IgD-negative memory B cell (primary cell): Measurements from ENCODE around the gene PIK3CB. TPM values are rescaled to one million over a fixed set of nuclear protein-coding genes. Genes with fewer than 3 reads are reported as not detected.
"Not testable (repeated sequence)": the region's sequence is repeated elsewhere in the genome, so short reads cannot be mapped to it uniquely, and the experiment has no call there.

ENCODE experiments used
- H3K27ac Mint-ChIP-seq, 3 donors: one replicate each; pipeline ENCODE4 v1.8.0; 2020 to 2022; ENCODE audit warnings: mild to moderate bottlenecking in 3 of 3, mixed read lengths in 3 of 3, moderate library complexity in 1 of 3
- H3K27me3 Mint-ChIP-seq: one replicate; pipeline ENCODE4 v1.8.0; 2021; ENCODE audit warnings: mixed read lengths
- H3K36me3 Mint-ChIP-seq: one replicate; pipeline ENCODE4 v1.8.0; 2020; ENCODE audit warnings: mild to moderate bottlenecking, mixed read lengths
- H3K4me1 Mint-ChIP-seq, 3 donors: one replicate each; pipeline ENCODE4 v1.8.0; 2020 to 2022; ENCODE audit warnings: mixed read lengths in 3 of 3, mild to moderate bottlenecking in 1 of 3
- H3K4me3 Mint-ChIP-seq, 4 donors: one replicate each; pipeline ENCODE4 v1.8.0; 2020 to 2022; ENCODE audit warnings: mild to moderate bottlenecking in 4 of 4, mixed read lengths in 4 of 4, moderate library complexity in 3 of 4
- H3K9me3 Mint-ChIP-seq, 3 donors: one replicate each; pipeline ENCODE4 v1.8.0; 2020 to 2021; ENCODE audit warnings: mixed read lengths in 3 of 3, mild to moderate bottlenecking in 1 of 3
- polyA plus RNA-seq: library from polyadenylated mRNA; unstranded; fragments of 300-500 nt; fragmentation: Illumina TruSeq; gene quantifications from one replicate; pipeline ENCODE4 v1.2.3, GENCODE V29; 2021

The PIK3CB gene
- polyA plus RNA-seq, 1 donor from 2014 or later: 9.2 TPM

- H3K4me1 Mint-ChIP-seq: peaks cover 0 to 5% (median 0%) of the 10 kb centered on the region in 3 donors
- H3K27ac Mint-ChIP-seq: no peak overlapping the region
- H3K9me3 Mint-ChIP-seq: peaks cover 1 to 4% (median 3%) of the 10 kb centered on the region in 3 donors
- no peak overlapping the region for H3K4me3 Mint-ChIP-seq
- peaks cover 19% of the 10 kb centered on the region for H3K36me3 Mint-ChIP-seq
- H3K27me3 Mint-ChIP-seq: no peaks in the 10 kb centered on the region
Observed at GRCh38 chr3:138769616-138770015, 65.1 kb downstream of the PIK3CB start.

GRCh38 chr3:138768946-138769345 is 65.8 kb downstream of the PIK3CB start:
- peaks cover 20% of the 10 kb centered on the region for H3K36me3 Mint-ChIP-seq
- peaks cover 1 to 4% (median 3%) of the 10 kb centered on the region in 3 donors for H3K9me3 Mint-ChIP-seq
- H3K4me1 Mint-ChIP-seq: peaks cover 0 to 5% (median 0%) of the 10 kb centered on the region in 3 donors

GRCh38 chr3:138768125-138768524 is 66.6 kb downstream of the PIK3CB start:
- Mint-ChIP-seq H3K4me1 (peaks cover 0 to 5% (median 0%) of the 10 kb centered on the region in 3 donors), H3K4me3 (no peak overlapping the region), H3K9me3 (peaks cover 1 to 4% (median 3%) of the 10 kb centered on the region in 3 donors), H3K27me3 (no peaks in the 10 kb centered on the region), H3K36me3 (peaks cover 20% of the 10 kb centered on the region), H3K27ac (no peak overlapping the region)

More at GRCh38 chr3:138768946-138769345, 65.8 kb downstream of the PIK3CB start:
- Mint-ChIP-seq H3K4me3 (no peak overlapping the region), H3K27me3 (no peaks in the 10 kb centered on the region), H3K27ac (no peak overlapping the region)

GRCh38 chr3:138767498-138768104 is 67.1 kb downstream of the PIK3CB start:
- Mint-ChIP-seq H3K27ac (no peak overlapping the region), H3K36me3 (peaks cover 20% of the 10 kb centered on the region)

GRCh38 chr3:138761002-138761401 is 73.7 kb downstream of the PIK3CB start:
- no peak overlapping the region for H3K4me3 Mint-ChIP-seq
- peaks cover 0 to 2% (median 0%) of the 10 kb centered on the region in 3 donors for H3K9me3 Mint-ChIP-seq
- H3K27ac Mint-ChIP-seq: no peak overlapping the region
- H3K36me3 Mint-ChIP-seq: peaks cover 19% of the 10 kb centered on the region
- H3K4me1 Mint-ChIP-seq: peaks cover 0 to 9% (median 0%) of the 10 kb centered on the region in 3 donors
- no peaks in the 10 kb centered on the region for H3K27me3 Mint-ChIP-seq

More at GRCh38 chr3:138767498-138768104, 67.1 kb downstream of the PIK3CB start:
- H3K9me3 Mint-ChIP-seq: peaks cover 1 to 4% (median 3%) of the 10 kb centered on the region in 3 donors
- H3K4me1 Mint-ChIP-seq: peaks cover 0 to 5% (median 0%) of the 10 kb centered on the region in 3 donors
- no peak overlapping the region for H3K4me3 Mint-ChIP-seq
- H3K27me3 Mint-ChIP-seq: no peaks in the 10 kb centered on the region

GRCh38 chr3:138748190-138748589 is 86.5 kb downstream of the PIK3CB start:
- H3K36me3 Mint-ChIP-seq: peaks cover 20% of the 10 kb centered on the region
- no peak overlapping the region for H3K27ac Mint-ChIP-seq
- peaks cover 0 to 2% (median 0%) of the 10 kb centered on the region in 3 donors for H3K4me1 Mint-ChIP-seq
- no peak overlapping the region for H3K4me3 Mint-ChIP-seq
- peaks cover 0 to 1% (median 0%) of the 10 kb centered on the region in 3 donors for H3K9me3 Mint-ChIP-seq
- no peaks in the 10 kb centered on the region for H3K27me3 Mint-ChIP-seq

- peaks cover 0 to 2% (median 0%) of the 10 kb centered on the region in 3 donors for H3K4me1 Mint-ChIP-seq
- H3K27ac Mint-ChIP-seq: no peak overlapping the region
- H3K9me3 Mint-ChIP-seq: peaks cover 0 to 1% (median 0%) of the 10 kb centered on the region in 3 donors
- no peaks in the 10 kb centered on the region for H3K27me3 Mint-ChIP-seq
- no peak overlapping the region for H3K4me3 Mint-ChIP-seq
- peaks cover 18% of the 10 kb centered on the region for H3K36me3 Mint-ChIP-seq
Observed at GRCh38 chr3:138747225-138747624, 87.5 kb downstream of the PIK3CB start.

GRCh38 chr3:138740072-138740471 is 94.7 kb downstream of the PIK3CB start:
- H3K27me3 Mint-ChIP-seq: no peaks in the 10 kb centered on the region
- peak overlapping the region in 1 of 4 donors; percentile 60 for H3K4me3 Mint-ChIP-seq
- peaks cover 0 to 1% (median 0%) of the 10 kb centered on the region in 3 donors for H3K9me3 Mint-ChIP-seq
- no peaks in the 10 kb centered on the region for H3K4me1 Mint-ChIP-seq
- H3K36me3 Mint-ChIP-seq: peaks cover 22% of the 10 kb centered on the region
- H3K27ac Mint-ChIP-seq: no peak overlapping the region

- H3K9me3 Mint-ChIP-seq: no peaks in the 10 kb centered on the region
- no peaks in the 10 kb centered on the region for H3K27me3 Mint-ChIP-seq
- H3K4me3 Mint-ChIP-seq: no peak overlapping the region
- no peaks in the 10 kb centered on the region for H3K4me1 Mint-ChIP-seq
- peaks cover 12% of the 10 kb centered on the region for H3K36me3 Mint-ChIP-seq
- H3K27ac Mint-ChIP-seq: peak overlapping the region in 1 of 3 donors; percentile 4
Observed at GRCh38 chr3:138732456-138732855, 102.3 kb downstream of the PIK3CB start.

GRCh38 chr3:138726946-138727730 is 107.6 kb downstream of the PIK3CB start:
- Mint-ChIP-seq H3K27ac (no peak overlapping the region), H3K36me3 (peaks cover 24% of the 10 kb centered on the region), H3K9me3 (no peaks in the 10 kb centered on the region)

GRCh38 chr3:138726042-138726441 is 108.7 kb downstream of the PIK3CB start:
- peaks cover 24% of the 10 kb centered on the region for H3K36me3 Mint-ChIP-seq
- H3K27me3 Mint-ChIP-seq, H3K9me3 Mint-ChIP-seq, H3K4me3 Mint-ChIP-seq, H3K27ac Mint-ChIP-seq, H3K4me1 Mint-ChIP-seq: not testable (repeated sequence)

More at GRCh38 chr3:138726946-138727730, 107.6 kb downstream of the PIK3CB start:
- Mint-ChIP-seq H3K27me3 (no peaks in the 10 kb centered on the region), H3K4me1 (no peaks in the 10 kb centered on the region), H3K4me3 (no peak overlapping the region)

GRCh38 chr3:138725116-138725515 is 109.6 kb downstream of the PIK3CB start:
- Mint-ChIP-seq H3K4me1 (peaks cover 0 to under 1% (median 0%) of the 10 kb centered on the region in 3 donors), H3K36me3 (peaks cover 24% of the 10 kb centered on the region), H3K27ac (no peak overlapping the region)

GRCh38 chr3:138724443-138724842 is 110.3 kb downstream of the PIK3CB start:
- Mint-ChIP-seq H3K27ac (no peak overlapping the region), H3K9me3 (no peaks in the 10 kb centered on the region), H3K36me3 (peaks cover 24% of the 10 kb centered on the region), H3K4me1 (peaks cover 0 to 2% (median 0%) of the 10 kb centered on the region in 3 donors), H3K4me3 (no peak overlapping the region), H3K27me3 (no peaks in the 10 kb centered on the region)

More at GRCh38 chr3:138725116-138725515, 109.6 kb downstream of the PIK3CB start:
- no peak overlapping the region for H3K4me3 Mint-ChIP-seq
- no peaks in the 10 kb centered on the region for H3K27me3 Mint-ChIP-seq
- H3K9me3 Mint-ChIP-seq: no peaks in the 10 kb centered on the region

- no peak overlapping the region for H3K4me3 Mint-ChIP-seq
- H3K9me3 Mint-ChIP-seq: peaks cover 1 to 6% (median 3%) of the 10 kb centered on the region in 3 donors
- peaks cover 4 to 13% (median 8%) of the 10 kb centered on the region in 3 donors for H3K4me1 Mint-ChIP-seq
Observed at GRCh38 chr3:138718849-138719248, 115.9 kb downstream of the PIK3CB start.

GRCh38 chr3:138717348-138717747 is 117.4 kb downstream of the PIK3CB start:
- Mint-ChIP-seq H3K27me3 (no peaks in the 10 kb centered on the region), H3K9me3 (peaks cover 1 to 6% (median 3%) of the 10 kb centered on the region in 3 donors), H3K27ac (peak overlapping the region in 1 of 3 donors; percentile 77), H3K4me3 (no peak overlapping the region), H3K36me3 (peaks cover 9% of the 10 kb centered on the region), H3K4me1 (peaks cover 4 to 13% (median 8%) of the 10 kb centered on the region in 3 donors)

More at GRCh38 chr3:138718849-138719248, 115.9 kb downstream of the PIK3CB start:
- peaks cover 11% of the 10 kb centered on the region for H3K36me3 Mint-ChIP-seq
- H3K27me3 Mint-ChIP-seq: no peaks in the 10 kb centered on the region
- H3K27ac Mint-ChIP-seq: no peak overlapping the region
